Measurements from ENCODE around the gene ANTXR2.

DNA sequence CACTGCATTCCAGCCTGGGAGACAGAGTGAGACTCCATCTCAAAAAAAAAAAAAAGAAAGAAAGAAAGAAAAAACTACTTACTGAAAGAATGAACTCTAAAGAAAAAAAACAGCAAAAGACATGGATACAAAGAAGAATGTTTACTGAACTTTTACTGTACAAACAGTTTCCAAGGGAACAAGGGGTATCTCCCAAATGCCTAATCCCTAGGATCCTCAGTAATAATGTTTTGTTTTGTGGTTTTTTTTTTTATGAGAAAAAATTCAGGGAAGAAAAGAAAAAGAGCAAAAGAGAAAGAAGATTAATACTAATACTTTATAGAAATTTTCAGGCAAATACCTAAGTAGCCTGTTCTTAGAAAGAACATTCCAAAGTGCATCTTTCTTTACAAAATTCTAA lies 63.2 kb downstream of the ANTXR2 start:
- TF ChIP-seq, protein P1, sequence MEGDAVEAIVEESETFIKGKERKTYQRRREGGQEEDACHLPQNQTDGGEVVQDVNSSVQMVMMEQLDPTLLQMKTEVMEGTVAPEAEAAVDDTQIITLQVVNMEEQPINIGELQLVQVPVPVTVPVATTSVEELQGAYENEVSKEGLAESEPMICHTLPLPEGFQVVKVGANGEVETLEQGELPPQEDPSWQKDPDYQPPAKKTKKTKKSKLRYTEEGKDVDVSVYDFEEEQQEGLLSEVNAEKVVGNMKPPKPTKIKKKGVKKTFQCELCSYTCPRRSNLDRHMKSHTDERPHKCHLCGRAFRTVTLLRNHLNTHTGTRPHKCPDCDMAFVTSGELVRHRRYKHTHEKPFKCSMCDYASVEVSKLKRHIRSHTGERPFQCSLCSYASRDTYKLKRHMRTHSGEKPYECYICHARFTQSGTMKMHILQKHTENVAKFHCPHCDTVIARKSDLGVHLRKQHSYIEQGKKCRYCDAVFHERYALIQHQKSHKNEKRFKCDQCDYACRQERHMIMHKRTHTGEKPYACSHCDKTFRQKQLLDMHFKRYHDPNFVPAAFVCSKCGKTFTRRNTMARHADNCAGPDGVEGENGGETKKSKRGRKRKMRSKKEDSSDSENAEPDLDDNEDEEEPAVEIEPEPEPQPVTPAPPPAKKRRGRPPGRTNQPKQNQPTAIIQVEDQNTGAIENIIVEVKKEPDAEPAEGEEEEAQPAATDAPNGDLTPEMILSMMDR (IDR thresholded peaks at IDR 0.05; ENCODE audit: low read depth, low read length) = no peak
- TF ChIP-seq, protein P2, sequence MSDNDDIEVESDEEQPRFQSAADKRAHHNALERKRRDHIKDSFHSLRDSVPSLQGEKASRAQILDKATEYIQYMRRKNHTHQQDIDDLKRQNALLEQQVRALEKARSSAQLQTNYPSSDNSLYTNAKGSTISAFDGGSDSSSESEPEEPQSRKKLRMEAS (IDR thresholded peaks at IDR 0.05; ENCODE audit: low read depth, low read length) = no peak
